Measurements from ENCODE around the gene CRAMP1.

The CRAMP1 gene

DNA sequence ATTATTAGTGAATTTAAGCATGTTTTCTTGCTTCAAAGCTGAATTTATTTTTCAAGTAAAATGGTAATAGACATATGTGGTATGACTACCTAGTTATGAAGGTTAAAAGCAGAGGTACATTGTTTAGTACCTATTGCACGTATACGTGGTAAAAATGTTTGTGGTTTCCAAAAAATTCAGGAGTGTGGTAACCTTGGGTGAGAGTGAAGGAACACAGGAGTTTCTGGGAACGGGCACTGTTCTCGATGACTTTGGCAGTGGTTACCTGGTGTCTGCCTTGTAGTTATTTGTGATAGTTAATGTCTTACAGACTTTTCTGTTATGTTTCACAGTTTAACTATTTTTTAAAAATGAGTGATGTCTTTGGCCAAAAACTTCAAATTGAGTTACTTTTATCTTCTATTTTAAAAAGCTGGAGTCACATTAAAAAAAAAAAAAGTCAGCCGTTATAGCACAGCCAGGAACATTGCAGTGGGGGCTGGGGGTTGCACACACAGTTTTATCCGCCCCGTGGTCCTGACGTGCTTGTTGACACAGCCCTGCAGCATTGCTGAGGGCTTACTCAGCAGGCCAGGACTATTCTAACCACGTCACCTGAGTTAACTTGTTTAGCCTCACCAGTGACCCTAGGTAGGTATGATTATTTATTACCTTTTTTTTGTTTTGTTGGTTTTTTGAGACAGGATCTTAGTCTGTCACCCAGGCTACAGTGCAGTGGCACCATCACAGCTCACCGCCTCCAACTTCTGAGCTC is 76.8 kb downstream of the CRAMP1 start:
- CTCF ChIA-PET: interaction anchor here (6.2 kb wide), 1 partner anchor 18 kb away, joined by 66 read pairs; the partner anchor contains the start of gene MAPK8IP3

DNA sequence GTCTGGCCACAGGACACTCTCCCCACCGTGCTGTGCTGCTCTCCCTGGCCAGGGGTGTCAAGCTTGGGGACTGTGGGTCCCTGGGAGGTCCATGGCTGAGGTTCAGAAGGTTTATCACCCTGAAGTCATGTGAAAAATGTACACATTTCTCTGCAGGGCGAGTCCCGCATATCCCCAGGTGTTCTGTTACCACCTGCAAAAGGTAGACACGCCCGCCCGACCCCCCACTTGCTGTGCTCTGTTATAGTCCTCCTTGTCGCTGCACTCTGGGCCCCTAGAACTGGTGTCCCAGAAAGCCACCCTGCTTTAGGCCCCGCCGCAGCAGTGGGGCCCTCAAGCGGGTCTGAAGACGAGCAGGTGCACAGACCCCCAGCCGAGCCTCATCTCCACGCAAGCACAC is 77.7 kb downstream of the CRAMP1 start:
- H3K4me3 ChIP-seq (ENCODE audit: low read depth, low read length): no peak overlapping the region
- no peak for TF ChIP-seq CTCF (IDR thresholded peaks at IDR 0.05; ENCODE audit: insufficient read depth, low read length, missing control alignments)
- CTCF ChIA-PET: interaction anchor here (1.6 to 6.2 kb wide), 3 partner anchors 9 to 17 kb away, joined by 4 to 66 read pairs (median 5); partner anchors contain the start of genes JPT2 and MAPK8IP3
- DNase-seq (ENCODE audit: low read depth, low spot score): no peak
- POLR2A ChIA-PET: no interaction called here

More for the DNA sequence above, 76.8 kb downstream of the CRAMP1 start:
- H3K4me3 ChIP-seq (ENCODE audit: low read depth, low read length): no peak overlapping the region
- POLR2A ChIA-PET: no interaction called here
- DNase-seq (ENCODE audit: low read depth, low spot score): no peak
- TF ChIP-seq CTCF (IDR thresholded peaks at IDR 0.05; ENCODE audit: insufficient read depth, low read length, missing control alignments): no peak

GRCh38 chr16:1690810-1691209 is 78.7 kb downstream of the CRAMP1 start:
- H3K4me3 ChIP-seq (ENCODE audit: low read depth, low read length): no peak overlapping the region
- DNase-seq (ENCODE audit: low read depth, low spot score): no peak
- POLR2A ChIA-PET: no interaction called here
- no peak for TF ChIP-seq CTCF (IDR thresholded peaks at IDR 0.05; ENCODE audit: insufficient read depth, low read length, missing control alignments)
- CTCF ChIA-PET: interaction anchor here (1.1 to 6.2 kb wide), 5 partner anchors 9 to 16 kb away, joined by 4 to 66 read pairs (median 7); partner anchors contain the start of genes JPT2 and MAPK8IP3

DNA sequence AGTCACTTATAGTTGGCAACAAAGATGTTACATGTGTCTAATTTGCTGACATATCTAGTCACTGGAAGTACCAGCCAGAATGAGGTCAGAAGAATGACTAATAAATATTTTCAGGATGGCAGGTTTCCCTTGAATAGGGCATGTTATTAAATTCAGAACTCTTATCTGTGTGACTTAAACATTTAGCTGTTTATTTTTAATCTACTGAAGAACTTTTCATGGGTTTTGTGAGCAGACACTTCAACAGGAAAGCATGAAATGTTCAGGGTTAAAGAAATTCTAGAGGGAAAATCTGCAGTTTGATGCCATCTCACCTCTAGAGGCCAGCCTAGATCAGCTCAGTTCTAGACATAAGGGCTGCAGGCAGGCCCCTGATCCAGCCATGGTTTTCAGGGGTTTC is 79.1 kb downstream of the CRAMP1 start:
- POLR2A ChIA-PET: interaction anchor here (1.3 kb wide), 1 partner anchor 81 kb away, joined by 3 read pairs; the partner anchor contains the start of genes EME2 and MRPS34
- DNase-seq (ENCODE audit: low read depth, low spot score): no peak
- CTCF ChIA-PET: interaction anchor here (0.7 to 6.2 kb wide), 7 partner anchors 9 to 74 kb away, joined by 3 to 66 read pairs (median 5); partner anchors contain the start of genes JPT2 and MAPK8IP3
- no peak overlapping the region for H3K4me3 ChIP-seq (ENCODE audit: low read depth, low read length)
- no peak for TF ChIP-seq CTCF (IDR thresholded peaks at IDR 0.05; ENCODE audit: insufficient read depth, low read length, missing control alignments)

- no peak for DNase-seq (ENCODE audit: low read depth, low spot score)
- ChIA-PET POLR2A (interaction anchor here (0.7 to 1.3 kb wide), 3 partner anchors 13 to 81 kb away, joined by 3 to 4 read pairs (median 3); partner anchors contain the start of genes EME2 and MRPS34), CTCF (interaction anchor here (0.9 to 6.2 kb wide), 5 partner anchors 8 to 198 kb away, joined by 3 to 66 read pairs (median 7); partner anchors contain the start of gene MAPK8IP3)
- H3K4me3 ChIP-seq (ENCODE audit: low read depth, low read length): no peak overlapping the region
- TF ChIP-seq CTCF (IDR thresholded peaks at IDR 0.05; ENCODE audit: insufficient read depth, low read length, missing control alignments): no peak
These were observed 79.8 kb downstream of the CRAMP1 start for GRCh38 chr16:1691956-1692355.

DNA sequence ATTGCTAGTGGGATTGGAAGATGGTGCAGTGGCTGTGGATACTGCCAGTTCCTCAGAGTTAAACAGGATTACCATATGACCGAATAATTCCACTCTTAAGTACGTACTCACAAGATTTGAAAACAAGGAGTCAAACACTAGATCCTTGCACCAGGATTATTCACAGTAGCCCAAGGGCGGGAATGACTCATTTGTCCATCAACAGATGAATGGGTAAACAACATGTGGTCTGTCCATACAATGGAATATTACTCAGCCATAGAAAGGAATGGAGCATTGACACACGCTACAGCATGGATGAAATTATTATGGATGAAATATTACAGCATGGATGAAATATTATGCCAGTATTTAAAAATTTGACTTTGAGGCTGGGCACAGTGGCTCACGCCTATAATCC is 84.7 kb downstream of the CRAMP1 start:
- H3K4me3 ChIP-seq (ENCODE audit: low read depth, low read length): no peak overlapping the region
- CTCF ChIA-PET: interaction anchor here (1.5 to 5.3 kb wide), 2 partner anchors 9 to 27 kb away, joined by 3 to 47 read pairs; partner anchors contain the start of gene MAPK8IP3
- TF ChIP-seq CTCF (IDR thresholded peaks at IDR 0.05; ENCODE audit: insufficient read depth, low read length, missing control alignments): no peak
- POLR2A ChIA-PET: no interaction called here
- DNase-seq (ENCODE audit: low read depth, low spot score): no peak

Measured in AG04449 (cell line).